GM12873 (cell line): ENCODE measurements around the gene TGFBR1.

ENCODE experiments used
- TF ChIP-seq, protein P1 (sequence below): IDR thresholded peaks from 2 replicates; pipeline ENCODE4 v1.5.1; 2012; ENCODE audit warnings: low read depth, mild to moderate bottlenecking, moderate library complexity, low read length, control low read depth; ENCODE audit not compliant: insufficient read depth; ENCODE audit errors: missing control alignments

The TGFBR1 gene

DNA sequence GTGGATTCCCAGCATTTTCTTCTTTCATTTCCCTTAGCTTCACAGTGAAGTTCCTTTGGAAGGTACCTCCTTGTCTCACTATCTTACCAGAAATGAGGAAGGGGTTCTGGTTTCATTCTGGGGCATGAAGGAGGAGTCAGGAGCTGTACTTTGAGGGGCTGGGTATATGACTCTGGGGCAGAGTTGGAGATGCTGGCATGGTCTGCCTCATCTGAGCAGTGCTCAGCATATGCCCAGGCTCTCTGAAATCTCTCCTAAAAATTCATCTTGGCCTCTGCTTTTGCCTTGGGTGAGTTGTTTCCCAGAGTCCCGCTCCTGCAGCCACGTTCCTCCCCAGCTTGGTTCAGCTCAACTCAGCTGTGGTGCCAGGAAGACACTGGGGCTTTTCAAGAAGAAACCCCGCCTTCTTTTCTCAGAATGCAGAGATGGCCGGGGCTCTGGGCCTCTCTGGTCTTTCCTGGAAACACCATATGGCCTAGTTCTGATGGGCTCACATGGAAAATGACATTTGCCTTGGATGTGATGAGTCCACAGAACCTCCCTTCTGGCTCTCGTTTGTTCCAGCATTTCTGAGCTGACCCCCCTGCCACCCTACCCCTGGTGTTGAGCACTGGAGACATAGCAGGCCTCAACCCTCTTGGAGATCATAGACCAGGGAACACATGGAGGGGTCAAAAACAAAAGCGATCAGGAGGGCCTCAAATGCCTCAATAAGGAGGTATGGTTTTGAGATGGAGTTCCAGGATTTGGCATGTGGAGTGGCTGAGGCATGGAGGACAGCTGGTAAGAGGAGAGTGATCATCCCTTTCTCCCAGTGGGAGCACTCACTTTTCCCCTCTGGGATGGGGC lies 12.0 kb upstream of the TGFBR1 start:
- TF ChIP-seq, protein P1, sequence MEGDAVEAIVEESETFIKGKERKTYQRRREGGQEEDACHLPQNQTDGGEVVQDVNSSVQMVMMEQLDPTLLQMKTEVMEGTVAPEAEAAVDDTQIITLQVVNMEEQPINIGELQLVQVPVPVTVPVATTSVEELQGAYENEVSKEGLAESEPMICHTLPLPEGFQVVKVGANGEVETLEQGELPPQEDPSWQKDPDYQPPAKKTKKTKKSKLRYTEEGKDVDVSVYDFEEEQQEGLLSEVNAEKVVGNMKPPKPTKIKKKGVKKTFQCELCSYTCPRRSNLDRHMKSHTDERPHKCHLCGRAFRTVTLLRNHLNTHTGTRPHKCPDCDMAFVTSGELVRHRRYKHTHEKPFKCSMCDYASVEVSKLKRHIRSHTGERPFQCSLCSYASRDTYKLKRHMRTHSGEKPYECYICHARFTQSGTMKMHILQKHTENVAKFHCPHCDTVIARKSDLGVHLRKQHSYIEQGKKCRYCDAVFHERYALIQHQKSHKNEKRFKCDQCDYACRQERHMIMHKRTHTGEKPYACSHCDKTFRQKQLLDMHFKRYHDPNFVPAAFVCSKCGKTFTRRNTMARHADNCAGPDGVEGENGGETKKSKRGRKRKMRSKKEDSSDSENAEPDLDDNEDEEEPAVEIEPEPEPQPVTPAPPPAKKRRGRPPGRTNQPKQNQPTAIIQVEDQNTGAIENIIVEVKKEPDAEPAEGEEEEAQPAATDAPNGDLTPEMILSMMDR, result no peak

DNA sequence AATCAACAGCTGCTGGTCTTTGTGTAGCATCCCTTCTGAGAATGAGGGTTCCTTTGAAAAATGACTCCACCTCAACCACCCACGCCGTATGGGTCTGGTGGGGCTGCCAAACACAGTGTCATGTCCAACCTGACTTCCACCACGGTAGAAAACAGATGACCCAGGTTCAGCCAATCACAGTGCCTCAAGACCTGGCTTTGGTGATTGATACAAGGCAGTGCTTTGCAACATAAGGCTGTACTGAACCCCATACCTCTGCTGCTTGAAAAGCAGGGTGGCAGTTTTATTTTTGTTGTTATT lies 11.5 kb upstream of the TGFBR1 start:
- TF ChIP-seq, protein P1, result no peak

DNA sequence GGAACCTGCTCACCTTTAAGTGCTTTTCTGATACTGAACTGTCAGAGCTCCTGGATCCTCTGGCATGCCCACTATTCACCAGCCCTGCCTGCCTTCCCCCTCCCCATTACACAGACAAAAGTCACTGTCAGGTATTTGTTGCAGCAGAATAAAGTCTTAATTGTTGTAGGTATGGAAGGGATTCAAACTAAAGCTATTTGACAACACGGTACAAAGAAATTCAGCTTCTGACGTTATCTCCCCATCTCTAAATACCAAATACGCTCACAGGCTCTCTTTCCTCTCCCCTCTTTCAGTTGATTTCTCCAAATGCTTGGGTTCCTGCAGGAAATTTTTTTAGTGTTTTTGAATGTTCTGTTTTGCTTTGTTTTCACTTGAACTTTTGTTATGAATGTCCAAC lies 9.3 kb upstream of the TGFBR1 start:
- TF ChIP-seq, protein P1, result no peak

DNA sequence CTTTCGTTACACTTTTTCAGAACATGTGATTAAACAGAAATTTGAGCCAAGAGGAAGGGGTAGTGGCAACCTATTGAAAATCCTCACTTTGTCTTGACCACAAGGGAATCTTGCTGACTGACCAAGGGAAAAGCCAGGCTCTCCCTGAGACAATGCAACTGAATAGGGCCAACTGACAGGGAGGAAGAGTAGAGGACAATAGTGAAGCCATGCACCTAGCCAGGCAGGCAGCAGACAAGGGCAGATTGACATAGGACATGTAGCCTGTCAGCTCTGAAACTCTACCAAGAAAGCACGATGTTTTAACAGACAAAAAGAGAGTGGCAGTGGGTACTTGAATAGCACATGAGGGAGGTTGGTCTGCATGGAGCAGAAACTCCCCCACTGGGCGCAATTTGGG lies 8.5 kb upstream of the TGFBR1 start:
- TF ChIP-seq, protein P1, result no peak

GRCh38 chr9:99101271-99101670 lies 3.6 kb upstream of the TGFBR1 start:
- TF ChIP-seq, protein P1, result no peak

GRCh38 chr9:99101812-99102211 lies 3.1 kb upstream of the TGFBR1 start:
- TF ChIP-seq, protein P1, result no peak

GRCh38 chr9:99103054-99103895 lies 1.6 kb upstream of the TGFBR1 start:
- TF ChIP-seq, protein P1, result no peak
